ENCODE measurements around the gene SH3BGRL2.
A peak's percentile ranks its signal among the peaks of the same experiment; 100 is the strongest.
"Not testable (repeated sequence)": the region's sequence is repeated elsewhere in the genome, so short reads cannot be mapped to it uniquely, and the experiment has no call there.

The SH3BGRL2 gene

GRCh38 chr6:79702691-79703090 lies 71.6 kb downstream of the SH3BGRL2 start:
- no peak for DNase-seq

- no peak for DNase-seq
Observed at GRCh38 chr6:79704200-79704599, 73.1 kb downstream of the SH3BGRL2 start.

- no peak for DNase-seq
Observed at GRCh38 chr6:79705456-79705995, 74.4 kb downstream of the SH3BGRL2 start.

GRCh38 chr6:79706527-79706926 lies 75.4 kb downstream of the SH3BGRL2 start:
- DNase-seq, result no peak

- DNase-seq, result no peak
Observed at GRCh38 chr6:79707621-79708020, 76.5 kb downstream of the SH3BGRL2 start.

- no peak for DNase-seq
Observed at GRCh38 chr6:79708095-79708791, 77.1 kb downstream of the SH3BGRL2 start.

- DNase-seq, result no peak
Observed at GRCh38 chr6:79710127-79710526, 79.0 kb downstream of the SH3BGRL2 start.

GRCh38 chr6:79711167-79711566 lies 80.0 kb downstream of the SH3BGRL2 start:
- DNase-seq, result no peak

GRCh38 chr6:79712144-79712543 lies 81.0 kb downstream of the SH3BGRL2 start:
- DNase-seq, result no peak

GRCh38 chr6:79712616-79713135 lies 81.5 kb downstream of the SH3BGRL2 start:
- no peak for DNase-seq

- DNase-seq, result peak; percentile 34
Observed at GRCh38 chr6:79713701-79714322, 82.7 kb downstream of the SH3BGRL2 start.

GRCh38 chr6:79717989-79718388 lies 86.9 kb downstream of the SH3BGRL2 start:
- no peak for DNase-seq

- peak; percentile 28 for DNase-seq
Observed at GRCh38 chr6:79718509-79719247, 87.5 kb downstream of the SH3BGRL2 start.

- DNase-seq, result peak; percentile 59
Observed at GRCh38 chr6:79719248-79719960, 88.3 kb downstream of the SH3BGRL2 start.

- DNase-seq, result no peak
Observed at GRCh38 chr6:79724816-79725215, 93.7 kb downstream of the SH3BGRL2 start.

GRCh38 chr6:79731471-79731870 lies 100.3 kb downstream of the SH3BGRL2 start:
- no peak for DNase-seq

- no peak for DNase-seq
Observed at GRCh38 chr6:79733388-79733787, 102.3 kb downstream of the SH3BGRL2 start.

- DNase-seq, result no peak
Observed at GRCh38 chr6:79734374-79734773, 103.2 kb downstream of the SH3BGRL2 start.

GRCh38 chr6:79735183-79735582 lies 104.1 kb downstream of the SH3BGRL2 start:
- DNase-seq, result no peak

GRCh38 chr6:79737172-79737571 lies 106.0 kb downstream of the SH3BGRL2 start:
- no peak for DNase-seq

- no peak for DNase-seq
Observed at GRCh38 chr6:79742030-79742429, 110.9 kb downstream of the SH3BGRL2 start.

GRCh38 chr6:79745282-79745681 lies 114.2 kb downstream of the SH3BGRL2 start:
- DNase-seq, result not testable (repeated sequence)

All from fibroblast of skin of abdomen (primary cell).